NOMO-1 (cell line): ENCODE results near the gene BAHCC1.

Source experiments
- DNase-seq, 2 experiments: peaks; one replicate each; lab custom pipeline; 2025; ENCODE audit not compliant: unreplicated experiment in 2 of 2; lab: John Stamatoyannopoulos, UW

Gene BAHCC1

GRCh38 chr17:81487487-81488275 is 92.4 kb downstream of the BAHCC1 start:
- DNase-seq: peak; percentile 48 to 63

DNA sequence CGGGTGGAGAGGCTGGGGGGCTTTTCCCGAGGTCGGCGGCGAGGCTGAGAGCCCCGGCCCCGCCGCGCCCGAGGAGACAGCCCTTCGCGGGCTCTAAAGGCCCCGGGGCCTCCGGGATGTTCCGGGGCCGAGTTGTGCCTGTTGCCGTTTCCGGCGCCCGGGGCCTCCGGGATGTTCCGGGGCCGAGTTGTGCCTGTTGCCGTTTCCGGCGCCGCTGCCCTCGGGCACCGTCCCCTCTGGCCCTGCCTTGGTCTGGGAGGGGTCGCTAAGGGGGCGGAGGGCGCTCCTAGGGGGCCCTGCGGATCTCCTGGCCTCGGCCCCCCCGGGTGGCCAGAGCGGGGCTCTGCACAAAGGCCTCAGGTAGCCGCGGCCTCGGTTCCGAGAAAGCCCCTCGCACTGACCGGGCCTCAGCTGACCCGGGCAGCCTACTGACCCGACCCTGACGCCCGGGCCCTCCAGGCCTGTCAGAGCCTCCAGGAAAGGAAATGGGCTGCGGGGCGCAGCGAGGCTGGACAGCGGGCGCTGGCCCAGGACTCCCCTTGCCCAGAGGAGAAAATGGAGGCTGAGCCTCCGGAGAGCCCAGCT is 93.1 kb downstream of the BAHCC1 start:
- DNase-seq: no peak

GRCh38 chr17:81489012-81489997 is 94.0 kb downstream of the BAHCC1 start:
- DNase-seq: no peak

DNA sequence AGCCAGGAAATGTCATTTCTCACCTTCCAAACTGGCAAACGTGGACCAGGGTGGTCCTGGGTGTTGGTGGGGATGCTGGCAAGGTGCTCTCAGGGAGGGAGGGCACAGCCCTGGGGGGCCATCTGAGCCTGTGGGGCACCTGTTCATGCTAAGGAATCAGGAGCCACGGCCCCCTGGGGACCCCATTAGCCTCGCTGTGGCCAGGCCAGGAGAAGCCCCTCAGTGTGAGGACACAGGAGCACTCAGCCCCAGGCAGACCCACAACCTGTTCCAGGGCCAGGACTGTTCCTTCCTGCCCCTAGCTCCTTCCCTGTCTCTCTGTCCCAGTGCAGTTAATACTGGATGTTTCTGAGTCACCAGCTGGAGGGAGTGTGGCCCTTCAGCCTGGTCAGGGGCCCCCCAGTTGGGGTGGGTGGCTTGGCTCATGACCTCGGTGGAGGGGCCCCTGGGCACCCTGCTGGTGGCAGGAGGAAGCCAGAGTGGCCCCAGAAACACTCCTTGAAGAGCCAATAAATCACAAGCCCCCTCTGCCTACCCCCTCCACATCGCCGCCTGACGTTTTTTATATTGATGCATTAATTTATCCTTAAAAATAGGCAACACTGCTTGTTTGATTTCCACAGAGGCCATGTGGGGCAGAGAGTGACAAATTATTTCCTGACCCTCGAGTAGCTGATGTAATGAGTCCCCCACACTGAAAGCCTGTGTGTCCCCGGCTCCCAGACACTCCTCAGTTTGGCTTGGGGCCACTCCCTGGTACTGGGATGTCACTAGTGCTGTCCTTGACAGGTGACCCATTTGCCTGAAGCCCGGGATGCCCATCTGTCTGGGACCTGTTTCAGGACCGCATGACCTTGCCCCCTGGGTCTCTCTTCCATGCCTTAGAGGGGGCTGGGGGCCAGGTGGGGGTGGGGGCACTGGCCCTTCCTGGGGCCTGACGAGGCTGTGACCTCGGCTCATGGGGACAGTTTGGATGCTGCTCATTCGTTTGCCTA is 95.0 kb downstream of the BAHCC1 start:
- DNase-seq: no peak

- DNase-seq: no peak
These were observed 95.9 kb downstream of the BAHCC1 start for GRCh38 chr17:81491181-81491581.

DNA sequence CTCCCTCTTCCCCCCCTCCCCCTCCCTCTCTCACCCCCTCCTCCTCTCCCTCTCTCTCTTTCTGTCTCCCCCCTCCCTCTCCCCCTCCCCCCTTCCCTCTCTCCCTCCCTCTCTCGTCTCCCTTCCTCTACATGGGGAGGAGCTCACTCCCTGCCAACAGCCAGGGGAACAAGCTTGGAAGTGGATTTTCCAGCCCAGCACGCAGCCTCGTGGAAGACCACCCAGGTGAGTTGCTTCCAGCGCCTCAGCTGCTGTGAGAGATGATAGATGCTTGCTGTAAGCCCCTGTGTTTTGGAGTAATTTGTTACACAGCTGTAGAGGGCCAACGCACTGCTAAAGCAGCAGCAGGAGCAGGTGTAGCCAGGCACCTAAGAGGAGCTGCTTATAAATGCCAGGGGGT is 96.5 kb downstream of the BAHCC1 start:
- DNase-seq: no peak

GRCh38 chr17:81492202-81492601 is 96.9 kb downstream of the BAHCC1 start:
- no peak for DNase-seq

DNA sequence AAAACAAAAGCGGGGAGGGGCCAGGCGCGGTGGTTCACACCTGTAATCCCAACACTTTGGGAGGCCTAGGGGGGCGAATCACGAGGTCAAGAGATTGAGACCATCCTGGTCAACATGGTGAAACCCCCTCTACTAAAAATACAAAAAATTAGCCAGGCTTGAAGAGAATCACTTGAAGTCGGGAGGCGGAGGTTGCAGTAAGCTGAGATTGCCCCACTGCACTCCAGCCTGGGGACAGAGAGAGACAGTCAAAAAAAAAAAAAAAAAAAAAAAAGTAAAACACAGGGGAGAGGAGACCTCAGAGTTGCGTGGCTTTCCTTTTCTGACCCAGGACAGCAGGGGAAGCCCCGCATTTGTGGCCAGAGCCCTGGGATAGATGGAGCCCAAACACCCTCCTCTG is 97.4 kb downstream of the BAHCC1 start:
- no peak for DNase-seq

- DNase-seq: no peak
These were observed 98.2 kb downstream of the BAHCC1 start for GRCh38 chr17:81493198-81494038.

- DNase-seq: no peak
These were observed 99.5 kb downstream of the BAHCC1 start for GRCh38 chr17:81494626-81495377.

GRCh38 chr17:81498953-81499600 is 103.8 kb downstream of the BAHCC1 start:
- DNase-seq: no peak

DNA sequence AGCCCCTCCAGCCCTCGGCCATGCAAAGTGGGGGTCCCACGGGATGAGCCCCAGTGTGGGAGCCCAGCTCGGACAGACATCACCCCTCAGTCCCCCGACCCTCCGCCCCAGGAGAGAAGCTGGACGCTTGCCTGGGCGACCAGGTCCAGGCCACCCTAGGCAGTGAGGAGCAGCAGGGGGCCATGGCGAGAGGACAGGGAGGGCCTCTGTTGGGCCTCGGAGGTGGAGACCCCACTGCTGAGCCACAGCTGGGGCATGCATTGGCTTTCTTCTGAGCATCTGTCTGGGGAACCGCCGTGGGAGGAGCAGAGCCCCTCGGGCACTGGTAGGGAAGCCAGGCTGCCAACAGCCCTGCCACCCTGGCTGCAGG is 104.3 kb downstream of the BAHCC1 start:
- no peak for DNase-seq

- DNase-seq: no peak
These were observed 104.8 kb downstream of the BAHCC1 start for GRCh38 chr17:81500047-81500446.

DNA sequence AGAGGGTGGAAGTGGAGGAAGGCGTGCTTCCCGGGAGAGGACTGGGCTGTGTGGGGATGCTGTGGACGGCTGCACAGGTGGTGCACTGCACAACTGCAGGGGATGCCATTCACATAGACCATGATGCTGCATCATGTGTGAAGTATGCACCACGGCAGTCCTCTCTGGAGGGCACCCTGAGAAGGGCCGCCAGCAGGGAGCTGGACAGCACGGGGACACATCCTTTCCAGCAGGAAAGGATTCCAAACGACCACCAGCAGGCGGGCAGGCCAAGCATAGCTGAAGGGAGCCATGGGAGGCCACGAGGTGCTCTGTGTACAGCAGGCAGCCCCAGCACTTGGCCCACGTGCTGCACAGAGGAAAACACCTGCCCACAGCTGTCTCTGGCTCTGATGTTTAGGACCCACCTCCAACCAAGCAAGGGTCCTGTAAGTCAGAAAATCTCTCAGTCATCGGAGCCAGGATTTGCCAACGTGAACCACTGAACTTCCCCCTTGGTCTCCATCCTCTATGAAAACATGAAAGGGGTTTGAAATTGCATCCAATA is 107.3 kb downstream of the BAHCC1 start:
- no peak for DNase-seq

- DNase-seq: no peak
These were observed 108.4 kb downstream of the BAHCC1 start for GRCh38 chr17:81503619-81504018.

- peak in 1 of 2 experiments; percentile 42 for DNase-seq
These were observed 113.5 kb downstream of the BAHCC1 start for GRCh38 chr17:81508639-81509206.

DNA sequence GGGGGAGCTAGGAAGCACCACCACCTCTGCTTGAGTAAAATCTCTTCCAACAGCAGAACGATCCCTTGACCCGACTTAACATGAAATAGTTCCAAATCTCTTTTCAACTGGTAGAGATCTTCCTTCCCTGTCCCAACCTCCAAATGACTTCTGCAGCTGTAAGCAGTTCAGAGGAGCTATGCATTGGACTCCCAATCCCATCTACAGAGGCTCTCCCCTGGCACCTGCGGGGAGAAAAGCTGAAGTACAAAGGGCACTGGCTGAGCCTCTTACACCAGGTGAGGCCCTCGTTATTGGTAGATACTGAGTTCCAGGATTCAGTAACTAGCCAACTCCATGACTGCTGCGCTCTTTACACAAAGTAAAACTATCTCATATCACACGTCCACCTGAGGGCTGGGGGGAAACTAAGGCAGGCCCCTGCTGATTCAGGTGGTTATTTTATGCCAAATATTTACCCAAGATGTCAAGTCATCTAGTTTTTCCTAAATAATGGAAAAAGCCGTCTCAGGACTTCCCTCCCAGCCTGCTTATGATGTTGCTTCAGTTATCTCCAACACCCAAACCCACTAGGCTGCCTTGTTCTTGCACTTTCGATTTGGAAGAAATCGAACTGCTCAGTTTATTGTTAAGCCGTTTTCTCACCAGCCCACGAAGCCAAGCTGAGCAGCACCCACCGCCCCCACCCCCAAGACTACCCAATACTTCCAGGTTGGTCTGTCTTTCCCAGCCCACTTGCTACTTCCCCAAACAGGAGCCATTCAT is 114.1 kb downstream of the BAHCC1 start:
- DNase-seq: peak; percentile 19 to 40
